SJSA1 (cell line): ENCODE measurements around the gene TXN2. TPM values are rescaled to one million over a fixed set of nuclear protein-coding genes. Genes with fewer than 3 reads are reported as not detected.
"Not testable (repeated sequence)": the region's sequence is repeated elsewhere in the genome, so short reads cannot be mapped to it uniquely, and the experiment has no call there.

Experiments
- DNase-seq, 2 experiments: peaks; one replicate each; pipeline ENCODE4 v3.0.0-alpha.2; 2015 to 2020; ENCODE audit warnings: low spot score in 2 of 2, low read depth in 1 of 2
- H3K27ac ChIP-seq: fragments of 250-450 bp; sonication (Bioruptor Pico); 2 replicates; pipeline ENCODE4 v1.5.1; 2020; ENCODE audit warnings: mild to moderate bottlenecking, moderate library complexity
- H3K27me3 ChIP-seq: fragments of 250-450 bp; sonication (Bioruptor Pico); replicated peaks from 2 replicates; pipeline ENCODE4 v1.5.1; 2020; ENCODE audit warnings: mild to moderate bottlenecking, moderate library complexity
- H3K36me3 ChIP-seq: fragments of 250-450 bp; sonication (Bioruptor Pico); 2 replicates; pipeline ENCODE4 v1.5.1; 2020; ENCODE audit warnings: mild to moderate bottlenecking
- H3K4me1 ChIP-seq: fragments of 250-450 bp; sonication (Bioruptor Pico); replicated peaks from 2 replicates; pipeline ENCODE4 v1.6.1; 2021; ENCODE audit warnings: mild to moderate bottlenecking
- H3K4me3 ChIP-seq: fragments of 250-450 bp; sonication (Bioruptor Pico); 2 replicates; pipeline ENCODE4 v1.5.1; 2020; ENCODE audit warnings: mild to moderate bottlenecking
- H3K9me3 ChIP-seq: fragments of 250-450 bp; sonication (Bioruptor Pico); replicated peaks from 2 replicates; pipeline ENCODE4 v1.5.1; 2020; ENCODE audit warnings: mild to moderate bottlenecking
- total RNA-seq: library from RNA; depleted of rRNA; stranded (reverse); fragments of >200 nt; shearing (Covaris generic); gene quantifications from 2 replicates; pipeline ENCODE4 v1.2.3, GENCODE V29; 2014

The TXN2 gene
- total RNA-seq, 1 experiment from 2014 or later: 18.8 TPM

- Histone ChIP-seq H3K27ac (no peak overlapping the region), H3K4me1 (peaks cover 62% of the 10 kb centered on the region), H3K4me3 (no peak overlapping the region), H3K27me3 (no peaks in the 10 kb centered on the region), H3K9me3 (no peaks in the 10 kb centered on the region), H3K36me3 (no peaks in the 10 kb centered on the region)
- no peak for DNase-seq
Observed at GRCh38 chr22:36440429-36441002, 40.9 kb downstream of the TXN2 start.

GRCh38 chr22:36439481-36440271 is 41.8 kb downstream of the TXN2 start:
- peaks cover 58% of the 10 kb centered on the region for H3K4me1 ChIP-seq
- no peaks in the 10 kb centered on the region for H3K36me3 ChIP-seq
- DNase-seq: peak; percentile 90 to 92
- H3K27ac ChIP-seq: peak overlapping the region; percentile 57
- no peaks in the 10 kb centered on the region for H3K27me3 ChIP-seq
- H3K4me3 ChIP-seq: no peak overlapping the region
- H3K9me3 ChIP-seq: no peaks in the 10 kb centered on the region

GRCh38 chr22:36435516-36436415 is 45.7 kb downstream of the TXN2 start:
- peaks cover 80% of the 10 kb centered on the region for H3K4me1 ChIP-seq
- H3K27me3 ChIP-seq: no peaks in the 10 kb centered on the region
- H3K36me3 ChIP-seq: no peaks in the 10 kb centered on the region
- no peak overlapping the region for H3K4me3 ChIP-seq
- H3K9me3 ChIP-seq: no peaks in the 10 kb centered on the region
- no peak overlapping the region for H3K27ac ChIP-seq
- no peak for DNase-seq

GRCh38 chr22:36433318-36434231 is 47.9 kb downstream of the TXN2 start:
- H3K27ac ChIP-seq: no peak overlapping the region
- H3K9me3 ChIP-seq: no peaks in the 10 kb centered on the region
- no peaks in the 10 kb centered on the region for H3K27me3 ChIP-seq
- peaks cover 61% of the 10 kb centered on the region for H3K4me1 ChIP-seq
- no peak overlapping the region for H3K4me3 ChIP-seq
- no peak for DNase-seq
- no peaks in the 10 kb centered on the region for H3K36me3 ChIP-seq

- DNase-seq: peak in 1 of 2 experiments; percentile 40
Observed at GRCh38 chr22:36432592-36433317, 48.7 kb downstream of the TXN2 start.

GRCh38 chr22:36431977-36432376 is 49.5 kb downstream of the TXN2 start:
- Histone ChIP-seq H3K9me3 (no peaks in the 10 kb centered on the region), H3K4me3 (no peak overlapping the region), H3K4me1 (peaks cover 61% of the 10 kb centered on the region), H3K27me3 (no peaks in the 10 kb centered on the region), H3K27ac (no peak overlapping the region), H3K36me3 (no peaks in the 10 kb centered on the region)
- no peak for DNase-seq

More at GRCh38 chr22:36432592-36433317, 48.7 kb downstream of the TXN2 start:
- peaks cover 60% of the 10 kb centered on the region for H3K4me1 ChIP-seq
- H3K9me3 ChIP-seq: no peaks in the 10 kb centered on the region
- H3K27ac ChIP-seq: no peak overlapping the region
- H3K27me3 ChIP-seq: no peaks in the 10 kb centered on the region
- no peak overlapping the region for H3K4me3 ChIP-seq
- H3K36me3 ChIP-seq: no peaks in the 10 kb centered on the region

GRCh38 chr22:36430863-36431262 is 50.6 kb downstream of the TXN2 start:
- DNase-seq: no peak
- Histone ChIP-seq H3K27ac (no peak overlapping the region), H3K4me3 (no peak overlapping the region), H3K4me1 (peaks cover 60% of the 10 kb centered on the region), H3K36me3 (no peaks in the 10 kb centered on the region), H3K27me3 (no peaks in the 10 kb centered on the region), H3K9me3 (no peaks in the 10 kb centered on the region)

- not testable (repeated sequence) for H3K27me3 ChIP-seq, DNase-seq, H3K36me3 ChIP-seq, H3K4me3 ChIP-seq, H3K27ac ChIP-seq, H3K9me3 ChIP-seq
- H3K4me1 ChIP-seq: peaks cover 58% of the 10 kb centered on the region
Observed at GRCh38 chr22:36427952-36428351, 53.5 kb downstream of the TXN2 start.

GRCh38 chr22:36425977-36426523 is 55.4 kb downstream of the TXN2 start:
- Histone ChIP-seq H3K4me1 (peaks cover 40% of the 10 kb centered on the region), H3K36me3 (no peaks in the 10 kb centered on the region), H3K4me3 (no peak overlapping the region), H3K27ac (no peak overlapping the region), H3K9me3 (no peaks in the 10 kb centered on the region), H3K27me3 (no peaks in the 10 kb centered on the region)
- DNase-seq: no peak

- no peak for DNase-seq
- H3K27ac ChIP-seq: no peak overlapping the region
- no peak overlapping the region for H3K4me3 ChIP-seq
- peaks cover 45% of the 10 kb centered on the region for H3K4me1 ChIP-seq
- H3K9me3 ChIP-seq: no peaks in the 10 kb centered on the region
- no peaks in the 10 kb centered on the region for H3K27me3 ChIP-seq
- H3K36me3 ChIP-seq: no peaks in the 10 kb centered on the region
Observed at GRCh38 chr22:36424901-36425579, 56.4 kb downstream of the TXN2 start.

- peaks cover 50% of the 10 kb centered on the region for H3K4me1 ChIP-seq
- H3K36me3 ChIP-seq, H3K4me3 ChIP-seq, DNase-seq, H3K27me3 ChIP-seq, H3K27ac ChIP-seq, H3K9me3 ChIP-seq: not testable (repeated sequence)
Observed at GRCh38 chr22:36424466-36424865, 57.0 kb downstream of the TXN2 start.
